Measurements from ENCODE around the gene TM4SF5. TPM values are rescaled to one million over a fixed set of nuclear protein-coding genes. Genes with fewer than 3 reads are reported as not detected.

The TM4SF5 gene
- total RNA-seq, 4 donors from 2014 or later: not detected

- intact Hi-C loops (cut with DNase I; ENCODE audit: low total_unique reads): no loop called here
- TF ChIP-seq POLR2A (IDR thresholded peaks at IDR 0.05) (no peak), CTCF (IDR thresholded peaks at IDR 0.05) (no peak)
- no peaks in the 10 kb centered on the region for H3K36me3 ChIP-seq
- DNase-seq: no peak
- no peak overlapping the region for H3K4me3 ChIP-seq
- no peaks in the 10 kb centered on the region for H3K9me3 ChIP-seq
- peaks cover 0 to 7% of the 10 kb centered on the region in 2 donors for H3K27me3 ChIP-seq
- H3K4me1 ChIP-seq: no peaks in the 10 kb centered on the region
- no peak overlapping the region for H3K27ac ChIP-seq
Measured at GRCh38 chr17:4742629-4743028, 29.1 kb upstream of the TM4SF5 start.

DNA sequence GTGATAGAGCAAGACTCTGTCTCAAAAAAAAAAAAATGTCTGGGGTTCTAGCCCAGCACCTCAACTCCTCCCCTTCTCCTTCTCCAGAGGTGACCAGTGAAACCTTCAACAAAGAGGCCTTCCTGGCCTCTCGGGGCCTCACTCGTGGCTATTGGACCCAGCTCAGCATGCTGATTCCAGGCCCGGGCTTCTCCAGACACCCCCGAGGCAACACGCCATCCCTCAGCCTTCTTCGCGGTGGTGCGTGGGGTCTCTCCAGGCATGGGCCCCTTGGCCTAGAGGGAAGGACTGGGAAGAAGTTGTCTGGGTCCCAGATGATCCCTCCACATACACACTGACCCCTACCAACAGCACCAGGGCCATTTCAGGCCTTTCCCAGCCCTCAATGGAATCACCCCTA, 28.5 kb upstream of the TM4SF5 start:
- H3K36me3 ChIP-seq: no peaks in the 10 kb centered on the region
- H3K4me1 ChIP-seq: no peaks in the 10 kb centered on the region
- intact Hi-C loops (cut with DNase I; ENCODE audit: low total_unique reads): no loop called here
- H3K9me3 ChIP-seq: no peaks in the 10 kb centered on the region
- TF ChIP-seq POLR2A (IDR thresholded peaks at IDR 0.05): no peak
- no peak for TF ChIP-seq CTCF (IDR thresholded peaks at IDR 0.05)
- H3K27ac ChIP-seq: no peak overlapping the region
- H3K27me3 ChIP-seq: peaks cover 0 to 7% of the 10 kb centered on the region in 2 donors
- no peak for DNase-seq
- no peak overlapping the region for H3K4me3 ChIP-seq

DNA sequence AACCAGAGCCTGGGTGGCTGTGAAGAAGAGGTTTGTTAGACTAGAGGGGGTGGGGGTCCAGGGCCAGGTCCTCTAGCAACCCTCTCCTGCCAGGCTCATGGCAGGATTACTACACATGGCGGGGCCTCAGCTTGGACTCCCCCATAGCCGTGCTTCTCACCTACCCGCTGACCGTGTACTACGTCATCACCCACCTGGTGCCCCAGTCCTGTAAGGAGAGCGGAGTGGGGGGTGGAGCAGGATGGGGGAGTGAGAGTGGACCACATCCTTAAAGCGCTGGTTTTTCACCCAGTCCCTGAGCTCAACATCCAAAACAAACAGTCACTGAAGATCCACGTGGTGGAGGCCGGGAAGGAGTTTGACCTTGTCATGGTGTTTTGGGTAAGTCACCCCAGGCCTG, 27.8 kb upstream of the TM4SF5 start:
- intact Hi-C loops (cut with DNase I; ENCODE audit: low total_unique reads): no loop called here
- Histone ChIP-seq H3K4me3 (no peak overlapping the region), H3K27ac (no peak overlapping the region), H3K27me3 (peaks cover 0 to 7% of the 10 kb centered on the region in 2 donors), H3K4me1 (no peaks in the 10 kb centered on the region), H3K9me3 (no peaks in the 10 kb centered on the region), H3K36me3 (no peaks in the 10 kb centered on the region)
- no peak for DNase-seq
- TF ChIP-seq POLR2A (IDR thresholded peaks at IDR 0.05) (no peak), CTCF (IDR thresholded peaks at IDR 0.05) (no peak)

GRCh38 chr17:4744999-4745969, 26.4 kb upstream of the TM4SF5 start:
- H3K4me3 ChIP-seq: no peak overlapping the region
- TF ChIP-seq POLR2A (IDR thresholded peaks at IDR 0.05) (no peak), CTCF (IDR thresholded peaks at IDR 0.05) (no peak)
- H3K4me1 ChIP-seq: no peaks in the 10 kb centered on the region

GRCh38 chr17:4747847-4748246, 23.8 kb upstream of the TM4SF5 start:
- Histone ChIP-seq H3K27ac (no peak overlapping the region), H3K9me3 (no peaks in the 10 kb centered on the region), H3K27me3 (peaks cover 0 to 7% of the 10 kb centered on the region in 2 donors), H3K4me3 (no peak overlapping the region), H3K36me3 (no peaks in the 10 kb centered on the region), H3K4me1 (no peaks in the 10 kb centered on the region)
- TF ChIP-seq CTCF (IDR thresholded peaks at IDR 0.05): no peak
- TF ChIP-seq POLR2A (IDR thresholded peaks at IDR 0.05): no peak
- intact Hi-C loops (cut with DNase I; ENCODE audit: low total_unique reads): no loop called here
- no peak for DNase-seq

More at GRCh38 chr17:4744999-4745969, 26.4 kb upstream of the TM4SF5 start:
- H3K27ac ChIP-seq: no peak overlapping the region
- no peaks in the 10 kb centered on the region for H3K9me3 ChIP-seq
- no peak for DNase-seq
- H3K27me3 ChIP-seq: peaks cover 0 to 7% of the 10 kb centered on the region in 2 donors
- intact Hi-C loops (cut with DNase I; ENCODE audit: low total_unique reads): no loop called here
- H3K36me3 ChIP-seq: no peaks in the 10 kb centered on the region

Data from uterus (tissue), 4 donors.